NCI-H82 treated with DMSO at 0.1 percent for 48 hours (cell line): Measurements from ENCODE around the gene BCL2L15.
"Not testable (repeated sequence)": the region's sequence is repeated elsewhere in the genome, so short reads cannot be mapped to it uniquely, and the experiment has no call there.

Source experiments
- DNase-seq: peaks from one replicate; lab custom pipeline; 2025; ENCODE audit not compliant: unreplicated experiment; lab: John Stamatoyannopoulos, UW

The BCL2L15 gene

DNA sequence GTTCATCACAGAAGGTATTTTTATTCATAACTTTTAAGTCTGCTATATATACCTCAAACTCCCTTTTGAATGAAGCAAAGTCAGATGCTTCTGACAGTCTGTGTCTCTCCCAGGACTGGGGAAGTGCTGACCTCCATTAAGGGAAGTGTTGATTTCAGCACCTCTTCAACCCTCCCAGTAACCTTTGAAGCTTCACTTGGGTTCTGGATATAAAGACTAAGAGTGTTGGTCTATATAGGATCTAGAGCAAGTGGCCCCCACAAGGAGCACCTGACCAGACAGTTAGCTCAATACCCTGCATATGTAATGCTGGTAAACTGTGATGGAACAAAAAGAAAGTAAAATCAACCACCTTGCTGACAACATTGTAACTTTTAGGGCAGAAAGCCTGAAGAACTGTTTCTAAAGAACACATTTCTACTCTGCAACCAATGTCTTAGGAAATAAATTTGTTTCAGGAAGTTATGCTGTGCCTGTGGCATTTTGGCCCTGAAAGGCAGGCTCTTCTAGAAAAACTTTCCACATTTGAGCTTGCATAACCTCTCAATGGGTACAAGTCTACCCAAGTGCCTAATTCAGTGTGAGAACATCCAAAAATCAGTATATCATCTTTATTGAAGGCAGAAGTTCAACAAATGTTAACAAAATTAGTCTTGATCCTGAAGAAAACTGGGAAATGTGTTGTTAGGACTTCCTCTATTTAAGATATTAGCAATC is 15.0 kb downstream of the BCL2L15 start:
- DNase-seq: no peak

DNA sequence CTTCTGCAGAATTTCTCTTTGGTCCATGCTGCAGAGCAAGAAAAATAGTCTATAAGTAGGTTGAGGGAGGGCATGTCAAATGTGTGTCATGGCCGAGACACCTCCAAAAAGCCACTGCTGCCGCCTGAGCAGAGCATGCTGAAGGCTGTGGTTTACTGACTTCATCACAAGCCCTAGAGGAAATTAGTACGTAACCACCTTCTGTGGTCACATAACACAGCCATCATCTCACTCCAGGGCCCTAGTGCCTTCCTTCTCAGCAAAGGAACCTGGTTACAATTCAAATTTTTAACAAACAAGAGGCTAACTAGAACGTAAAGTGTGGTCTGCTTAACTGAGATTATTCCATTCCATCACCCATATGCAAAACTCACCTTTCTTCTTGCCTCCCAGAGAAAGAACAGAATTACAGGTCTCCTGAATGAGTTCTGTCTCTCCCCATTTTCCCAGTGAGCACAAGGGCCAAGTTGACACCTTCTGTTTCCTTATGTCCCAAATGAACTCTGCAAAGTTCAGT is 15.7 kb downstream of the BCL2L15 start, which contains the start of gene PTPN22:
Gene PTPN22, minus strand, starts transcription at position 116 of the 517 bp plus-strand sequence.
- no peak for DNase-seq

DNA sequence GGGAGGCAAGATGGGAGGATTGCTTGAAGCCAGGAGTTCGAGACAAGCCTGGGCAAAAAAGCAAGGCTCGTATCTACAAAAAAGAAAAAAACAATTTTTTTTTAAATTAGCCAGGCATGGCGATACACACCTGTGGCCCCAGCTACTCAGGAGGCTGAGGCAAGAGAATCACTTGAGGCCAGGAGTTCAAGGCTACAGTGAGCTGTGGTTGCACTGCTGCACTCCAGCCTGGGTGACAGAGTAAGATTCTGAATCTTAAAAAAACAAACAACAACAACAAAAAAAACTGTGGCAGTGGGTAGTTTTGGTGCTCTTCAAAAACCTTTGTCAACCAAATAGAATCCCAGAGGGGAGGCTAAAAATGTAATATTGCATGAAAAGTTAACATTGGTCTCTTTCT is 16.6 kb downstream of the BCL2L15 start:
- DNase-seq: no peak

- no peak for DNase-seq
These were observed 18.8 kb downstream of the BCL2L15 start for GRCh38 chr1:113868387-113869083.

- DNase-seq: no peak
These were observed 25.7 kb downstream of the BCL2L15 start for GRCh38 chr1:113861641-113862040.

- no peak for DNase-seq
These were observed 26.5 kb downstream of the BCL2L15 start for GRCh38 chr1:113860891-113861290.

DNA sequence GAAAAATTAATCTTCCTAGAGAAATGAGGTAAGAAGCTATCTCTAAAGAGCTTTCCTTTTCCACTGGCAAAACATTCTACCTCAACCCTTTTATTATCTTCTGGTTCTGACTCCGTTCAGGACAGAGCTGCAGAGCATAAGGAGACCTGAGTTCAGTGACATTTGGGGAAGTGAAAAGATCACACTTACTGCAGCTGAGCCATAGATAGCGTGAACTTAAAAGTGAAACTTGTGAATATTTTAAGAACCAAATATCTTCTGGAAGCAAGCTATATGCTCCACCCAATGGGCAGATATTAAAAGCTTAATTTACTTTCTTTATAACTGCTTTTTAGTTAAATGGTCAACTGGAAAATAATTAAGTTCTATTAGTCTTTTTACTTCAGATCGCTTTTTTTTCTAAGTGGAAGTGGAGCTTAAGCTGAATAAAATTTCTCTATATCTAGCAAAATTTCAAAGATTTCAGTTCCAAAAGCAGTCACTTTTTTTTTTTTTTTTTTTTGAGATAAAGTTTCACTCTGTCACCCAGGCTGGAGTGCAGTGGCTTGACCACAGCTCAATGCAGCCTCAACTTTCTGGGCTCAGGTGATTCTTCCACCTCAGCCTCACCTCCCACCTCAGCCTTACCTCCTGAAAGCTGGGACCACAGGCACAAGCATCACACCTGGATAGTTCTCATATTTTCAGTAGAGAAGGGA is 27.8 kb downstream of the BCL2L15 start:
- no peak for DNase-seq

GRCh38 chr1:113858982-113859381 is 28.4 kb downstream of the BCL2L15 start:
- no peak for DNase-seq

DNA sequence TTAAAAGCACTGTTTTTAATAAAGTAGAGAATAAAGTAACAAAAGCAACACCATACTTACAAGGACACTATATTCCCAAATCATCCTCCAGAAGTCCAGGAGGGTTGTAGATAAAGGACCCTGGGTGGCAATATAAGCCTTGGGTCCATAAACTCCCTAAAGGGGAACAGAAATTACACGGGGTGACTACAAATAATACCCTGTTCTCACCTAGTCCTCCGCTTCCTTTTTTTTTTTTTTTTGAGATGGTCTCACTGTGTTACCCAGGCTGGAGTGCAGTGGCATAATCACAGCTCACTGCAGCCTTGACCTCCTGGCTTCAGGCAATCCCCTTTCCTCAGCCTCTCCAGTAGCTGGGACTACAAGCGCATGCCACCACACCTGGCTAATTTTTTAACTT is 29.0 kb downstream of the BCL2L15 start:
- no peak for DNase-seq

DNA sequence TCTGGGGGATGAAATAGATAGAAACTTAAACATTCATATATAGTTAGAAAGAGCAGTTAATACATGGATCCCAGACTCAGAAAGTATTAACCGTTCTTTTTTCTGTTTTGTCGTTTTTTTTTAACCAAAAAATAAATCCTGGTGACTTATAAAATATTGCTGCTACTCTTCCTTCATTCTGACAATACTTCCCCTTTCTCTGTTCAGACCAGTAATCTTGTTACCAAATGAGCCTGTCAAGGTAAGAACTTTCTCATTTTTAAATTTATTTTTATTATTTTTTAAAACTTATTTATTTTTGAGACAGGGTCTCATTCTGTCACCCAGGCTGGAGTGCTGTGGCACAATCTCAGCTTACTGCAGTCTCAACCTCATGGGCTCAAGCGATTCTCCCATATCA is 29.6 kb downstream of the BCL2L15 start:
- no peak for DNase-seq

DNA sequence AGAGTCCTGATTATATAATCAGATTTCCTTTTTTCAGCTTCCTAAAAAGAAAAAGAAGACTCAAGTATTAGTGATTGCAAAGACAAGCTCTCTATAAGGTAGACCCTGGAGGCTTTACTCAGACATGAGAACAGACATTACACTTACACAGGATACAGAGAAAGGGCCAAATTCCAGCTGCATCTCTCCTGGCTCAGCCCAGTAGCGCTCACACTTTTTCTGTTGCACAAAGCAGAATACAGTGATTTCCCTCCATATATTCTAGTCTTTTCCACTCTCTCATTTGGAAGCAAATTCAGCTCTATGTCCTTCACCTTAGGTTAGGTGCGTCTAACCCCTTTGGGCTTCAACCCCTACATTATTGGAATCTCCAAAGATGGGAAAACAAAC is 31.0 kb downstream of the BCL2L15 start:
- DNase-seq: no peak

DNA sequence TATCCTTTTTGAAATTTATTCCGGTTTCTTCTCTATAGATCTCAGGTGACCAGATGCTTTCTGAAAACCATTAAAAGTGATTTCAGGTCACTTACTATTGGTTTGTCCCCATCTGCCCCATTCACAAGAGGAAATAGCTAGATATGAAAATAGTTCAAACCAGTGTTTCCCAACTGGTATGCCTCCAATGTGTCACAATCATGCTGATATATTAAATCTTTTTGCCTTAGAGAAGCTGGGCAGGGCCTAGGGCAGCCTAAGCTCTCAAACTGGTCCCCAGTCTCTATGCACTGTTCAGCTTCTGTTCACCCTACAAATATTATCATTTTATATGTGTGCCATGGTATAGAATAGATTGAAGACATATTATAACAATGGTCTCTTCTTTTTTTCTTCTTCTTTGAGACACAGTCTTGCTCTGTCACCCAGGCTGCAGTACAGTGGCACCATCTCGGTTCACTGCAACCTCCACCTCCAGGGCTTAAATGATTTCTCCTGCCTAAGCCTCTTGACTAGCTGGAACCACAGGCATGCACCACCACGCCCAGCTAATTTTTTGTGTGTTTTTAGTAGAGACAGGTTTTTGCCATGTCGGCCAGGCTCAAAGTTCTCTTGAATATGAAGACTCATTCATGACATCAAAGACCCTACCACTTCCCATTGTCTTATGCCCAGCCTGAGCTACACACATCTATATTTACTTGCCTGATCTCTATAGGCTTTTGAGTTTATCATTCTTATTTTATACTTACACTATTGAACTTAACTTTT is 31.6 kb downstream of the BCL2L15 start:
- DNase-seq: no peak

GRCh38 chr1:113854234-113854633 is 33.1 kb downstream of the BCL2L15 start:
- no peak for DNase-seq

- DNase-seq: not testable (repeated sequence)
These were observed 34.7 kb downstream of the BCL2L15 start for GRCh38 chr1:113852694-113853093.

- DNase-seq: no peak
These were observed 37.1 kb downstream of the BCL2L15 start for GRCh38 chr1:113850127-113850796.

GRCh38 chr1:113849072-113849471 is 38.3 kb downstream of the BCL2L15 start:
- DNase-seq: no peak

DNA sequence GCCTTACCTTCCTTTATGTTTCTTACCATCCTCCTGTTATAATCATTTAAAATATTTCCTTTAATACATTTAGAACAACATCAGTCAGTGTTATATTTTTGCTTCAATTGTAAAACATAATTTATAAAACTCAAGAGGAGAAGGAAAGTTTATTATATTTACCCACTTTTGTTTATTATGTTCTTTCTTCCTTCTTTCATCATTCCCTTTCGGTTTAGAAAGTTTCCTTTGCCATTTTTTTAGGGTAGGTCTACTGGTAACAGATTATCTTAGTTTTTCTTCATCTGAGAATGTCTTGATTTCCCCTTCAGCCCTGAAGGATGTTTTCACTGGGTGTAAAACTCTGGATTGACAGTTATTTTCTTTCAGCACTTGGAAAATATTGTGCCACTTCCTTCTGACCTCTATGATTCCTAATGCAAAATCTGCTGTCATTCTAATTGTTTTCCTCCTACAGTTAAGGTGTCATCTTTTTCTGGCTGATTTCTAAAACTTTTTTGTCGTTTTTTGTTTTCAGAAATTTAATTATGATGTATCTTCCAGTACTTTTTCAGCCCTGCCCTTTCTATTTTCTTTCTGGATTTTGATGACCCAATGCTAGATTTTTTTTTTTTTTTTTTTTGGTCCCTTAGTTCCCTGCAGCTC is 40.9 kb downstream of the BCL2L15 start:
- no peak for DNase-seq

GRCh38 chr1:113836534-113836933 is 50.8 kb downstream of the BCL2L15 start:
- no peak for DNase-seq

DNA sequence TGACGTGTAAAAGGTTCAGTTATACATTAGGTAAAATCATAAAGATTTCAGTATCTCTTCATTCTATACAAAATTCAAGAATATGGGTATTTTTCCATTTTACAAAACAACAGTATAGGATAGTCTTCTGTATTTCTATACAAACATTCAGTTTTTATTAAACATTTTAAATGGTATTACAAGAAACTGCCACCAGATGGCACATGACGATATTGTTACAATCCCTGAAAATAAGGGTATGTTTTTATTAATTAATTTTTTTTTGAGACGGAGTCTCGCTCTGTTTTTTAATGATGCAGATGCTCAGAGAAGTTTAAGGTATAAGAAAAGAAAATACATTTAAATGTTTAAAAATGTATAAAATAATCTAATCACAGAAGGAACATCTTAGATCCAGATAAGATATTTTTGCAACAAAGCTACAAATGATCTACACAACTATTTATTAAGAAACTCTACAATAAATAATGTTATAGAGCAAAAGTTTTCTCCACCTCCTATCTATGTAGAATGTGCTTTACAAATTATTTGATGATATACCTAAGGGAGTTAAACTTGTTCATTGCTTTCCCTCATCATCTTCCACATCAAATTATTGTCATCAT is 51.6 kb downstream of the BCL2L15 start:
- DNase-seq: no peak

DNA sequence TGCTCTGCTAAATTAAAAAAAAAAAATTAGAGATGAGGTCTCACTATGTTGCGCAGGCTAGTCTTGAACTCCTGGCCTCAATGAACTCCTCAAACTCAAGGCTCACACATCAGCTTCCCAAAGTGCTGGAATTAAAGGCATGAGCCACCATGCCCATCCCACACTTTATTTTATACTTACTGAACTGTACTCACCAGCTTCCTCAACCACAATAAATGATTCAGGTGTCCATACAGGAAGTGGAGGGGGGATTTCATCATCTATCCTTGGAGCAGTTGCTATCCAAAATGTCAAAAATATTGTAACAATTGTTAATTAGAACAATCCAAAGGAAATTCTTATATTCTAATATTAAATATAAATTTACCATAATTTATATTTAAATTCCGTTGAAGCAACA is 52.7 kb downstream of the BCL2L15 start:
- no peak for DNase-seq
